Duodenal mucosa (tissue), 2 donors: Measurements from ENCODE around the gene UGP2.
"Not testable (repeated sequence)": the region's sequence is repeated elsewhere in the genome, so short reads cannot be mapped to it uniquely, and the experiment has no call there.

Experiments used
- H3K27ac ChIP-seq: one replicate; pipeline ENCODE4 v1.7.0; 2013; ENCODE audit warnings: low read depth, low read length
- H3K27me3 ChIP-seq, 2 donors: one replicate each; pipeline ENCODE4 v1.7.0; 2013; ENCODE audit warnings: low read length in 2 of 2, control low read depth in 1 of 2; ENCODE audit not compliant: insufficient read depth in 2 of 2, control insufficient read depth in 1 of 2
- H3K36me3 ChIP-seq, 2 donors: one replicate each; pipeline ENCODE4 v1.7.0; 2013; ENCODE audit warnings: low read length in 2 of 2, control low read depth in 1 of 2; ENCODE audit not compliant: insufficient read depth in 2 of 2, control insufficient read depth in 1 of 2
- H3K4me1 ChIP-seq, 2 donors: one replicate each; pipeline ENCODE4 v1.7.0; 2013; ENCODE audit warnings: low read length in 2 of 2, control low read depth in 1 of 2; ENCODE audit not compliant: insufficient read depth in 2 of 2, control insufficient read depth in 1 of 2
- H3K4me3 ChIP-seq, 2 donors: one replicate each; pipeline ENCODE4 v1.7.0; 2013; ENCODE audit warnings: low read length in 2 of 2, low read depth in 1 of 2
- H3K9ac ChIP-seq, 2 donors: one replicate each; pipeline ENCODE4 v1.7.0; 2013; ENCODE audit warnings: low read length in 2 of 2, low read depth in 1 of 2
- H3K9me3 ChIP-seq, 2 donors: one replicate each; pipeline ENCODE4 v1.7.0; 2013; ENCODE audit warnings: low read length in 2 of 2, control low read depth in 1 of 2; ENCODE audit not compliant: control insufficient read depth in 1 of 2

Gene UGP2

DNA sequence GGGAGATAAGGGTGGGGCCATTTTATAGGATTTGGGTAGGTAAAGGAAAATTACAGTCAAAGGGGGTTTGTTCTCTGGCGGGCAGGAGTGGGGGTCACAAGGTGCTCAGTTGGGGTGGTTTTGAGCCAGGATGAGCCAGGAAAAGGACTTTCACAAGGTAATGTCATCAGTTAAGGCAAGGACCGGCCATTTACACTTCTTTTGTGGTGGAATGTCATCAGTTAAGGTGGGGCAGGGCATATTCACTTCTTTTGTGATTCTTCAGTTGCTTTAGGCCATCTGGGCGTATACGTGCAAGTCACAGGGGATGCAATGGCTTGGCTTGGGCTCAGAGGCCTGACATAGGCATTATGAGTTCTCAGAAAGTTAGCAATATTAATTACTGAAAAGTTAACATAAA lies 5.9 kb downstream of the UGP2 start:
- not testable (repeated sequence) for H3K4me3 ChIP-seq, H3K27me3 ChIP-seq, H3K9me3 ChIP-seq, H3K36me3 ChIP-seq, H3K27ac ChIP-seq, H3K9ac ChIP-seq
- peaks cover 18 to 40% of the 10 kb centered on the region in 2 donors for H3K4me1 ChIP-seq

DNA sequence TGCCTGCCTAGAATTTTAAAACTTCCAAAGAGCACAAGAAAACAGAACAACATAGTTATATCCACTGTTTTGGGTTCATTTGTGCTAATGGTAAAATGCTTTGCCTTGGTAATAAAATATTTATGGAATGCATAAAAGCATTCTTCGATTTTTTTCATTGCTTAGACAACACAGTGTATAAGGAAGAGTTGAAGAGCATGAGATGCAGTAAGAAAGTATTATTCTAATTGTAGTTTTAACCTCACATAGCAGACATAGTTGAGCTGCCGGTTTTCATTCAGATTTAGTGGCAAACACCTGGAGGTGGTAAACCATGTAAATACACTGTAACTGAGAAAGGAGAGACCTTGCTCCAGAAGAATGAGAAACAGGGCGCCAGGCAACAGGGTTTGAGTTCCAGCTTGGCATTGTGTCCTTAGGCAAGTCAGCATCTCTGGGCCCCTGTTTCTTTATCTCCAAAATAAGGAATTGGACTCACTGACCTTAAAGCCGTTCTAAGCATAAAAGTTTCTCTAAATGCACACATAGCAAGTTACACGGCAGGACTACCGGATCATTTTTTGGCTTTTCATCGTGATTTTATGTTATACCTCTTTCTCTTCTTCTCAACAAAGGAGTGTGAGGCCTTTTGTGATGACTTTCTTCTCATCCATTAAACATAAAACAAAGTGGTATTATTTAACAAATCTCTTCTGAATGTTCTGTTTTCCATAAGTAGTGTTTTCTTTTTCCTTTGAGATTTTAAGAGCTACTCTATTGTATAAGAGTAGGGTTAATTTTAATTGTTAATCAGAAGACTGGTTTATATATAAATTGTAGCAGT lies 7.9 kb downstream of the UGP2 start:
- H3K36me3 ChIP-seq, result no peaks in the 10 kb centered on the region
- no peaks in the 10 kb centered on the region for H3K9me3 ChIP-seq
- H3K4me1 ChIP-seq, result peaks cover 3 to 43% of the 10 kb centered on the region in 2 donors
- no peak overlapping the region for H3K9ac ChIP-seq
- H3K4me3 ChIP-seq, result no peak overlapping the region
- H3K27me3 ChIP-seq, result no peaks in the 10 kb centered on the region
- no peak overlapping the region for H3K27ac ChIP-seq

DNA sequence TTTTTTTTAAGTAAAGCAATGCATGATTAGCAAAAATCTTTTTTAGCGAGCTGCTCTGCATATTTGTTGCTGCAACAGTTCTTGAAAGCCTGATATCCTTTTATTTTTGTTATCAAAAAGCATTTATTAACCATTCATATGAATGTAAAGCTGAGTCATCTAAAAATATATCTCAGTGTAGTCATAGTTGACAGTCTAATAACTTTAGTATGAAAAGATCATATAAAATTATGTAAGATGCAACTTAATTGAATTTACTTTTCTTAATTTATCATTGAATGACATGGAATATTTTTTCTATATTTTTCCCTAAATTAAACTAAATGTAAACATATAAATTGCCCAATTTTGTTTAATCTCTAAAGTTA lies 8.5 kb downstream of the UGP2 start:
- no peak overlapping the region for H3K4me3 ChIP-seq

DNA sequence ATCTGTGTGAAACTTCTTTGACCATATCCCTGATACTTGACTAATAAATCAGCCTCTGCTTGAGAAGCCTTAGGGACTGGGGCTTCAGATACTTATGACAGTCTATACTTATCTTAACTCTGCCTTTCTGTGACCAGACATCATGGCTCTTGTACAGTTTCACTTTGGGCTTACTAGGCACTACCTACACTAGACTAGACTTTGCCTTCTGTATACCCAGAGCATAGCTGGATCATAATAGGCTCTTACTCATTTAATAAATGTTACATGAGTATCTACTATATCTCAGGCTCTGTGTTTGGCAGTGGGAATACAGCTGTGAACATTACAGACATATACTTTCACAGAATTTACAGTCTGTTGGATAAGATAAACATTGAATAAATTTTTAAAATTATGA lies 9.0 kb downstream of the UGP2 start:
- no peaks in the 10 kb centered on the region for H3K9me3 ChIP-seq
- H3K9ac ChIP-seq, result no peak overlapping the region
- H3K4me1 ChIP-seq, result peaks cover 0 to 39% of the 10 kb centered on the region in 2 donors
- no peaks in the 10 kb centered on the region for H3K27me3 ChIP-seq
- H3K4me3 ChIP-seq, result no peak overlapping the region
- peaks cover 0 to 1% of the 10 kb centered on the region in 2 donors for H3K36me3 ChIP-seq
- H3K27ac ChIP-seq, result no peak overlapping the region

More for the DNA sequence above, 8.5 kb downstream of the UGP2 start:
- H3K36me3 ChIP-seq, result no peaks in the 10 kb centered on the region
- no peaks in the 10 kb centered on the region for H3K9me3 ChIP-seq
- H3K4me1 ChIP-seq, result peaks cover 0 to 39% of the 10 kb centered on the region in 2 donors
- H3K9ac ChIP-seq, result no peak overlapping the region
- no peaks in the 10 kb centered on the region for H3K27me3 ChIP-seq
- H3K27ac ChIP-seq, result no peak overlapping the region

DNA sequence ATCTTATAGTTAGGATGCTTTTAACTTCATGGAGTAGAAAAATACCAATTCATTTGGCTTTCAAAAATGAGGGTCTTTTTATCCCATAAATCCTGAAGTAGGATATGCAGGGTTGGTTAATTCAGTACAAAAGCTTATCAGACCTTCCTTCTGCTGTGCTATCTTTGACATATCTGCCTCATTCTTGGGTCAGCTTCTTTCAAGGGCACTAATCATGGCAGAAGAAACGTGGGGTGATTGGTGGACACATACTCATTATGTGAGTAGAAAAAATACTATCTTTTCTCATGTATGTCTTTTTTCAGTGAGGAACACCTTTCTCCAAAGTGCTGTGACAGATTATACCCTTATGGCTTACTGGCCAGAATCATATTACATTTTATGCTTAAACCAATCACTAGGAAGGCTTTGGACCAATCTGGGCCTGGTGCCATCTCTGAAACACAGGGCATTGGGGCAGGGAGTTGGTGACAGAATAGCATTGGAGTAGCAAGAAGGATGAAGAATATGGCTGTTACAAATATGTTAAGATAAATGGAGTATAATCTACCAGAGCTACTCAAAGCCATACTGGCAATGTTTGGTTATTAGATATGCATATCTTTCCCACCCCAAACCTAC lies 10.1 kb downstream of the UGP2 start:
- no peak overlapping the region for H3K4me3 ChIP-seq
- no peak overlapping the region for H3K27ac ChIP-seq
- no peak overlapping the region for H3K9ac ChIP-seq
- H3K4me1 ChIP-seq, result peaks cover 0 to 39% of the 10 kb centered on the region in 2 donors
- no peaks in the 10 kb centered on the region for H3K27me3 ChIP-seq
- no peaks in the 10 kb centered on the region for H3K9me3 ChIP-seq
- peaks cover 0 to 6% of the 10 kb centered on the region in 2 donors for H3K36me3 ChIP-seq

DNA sequence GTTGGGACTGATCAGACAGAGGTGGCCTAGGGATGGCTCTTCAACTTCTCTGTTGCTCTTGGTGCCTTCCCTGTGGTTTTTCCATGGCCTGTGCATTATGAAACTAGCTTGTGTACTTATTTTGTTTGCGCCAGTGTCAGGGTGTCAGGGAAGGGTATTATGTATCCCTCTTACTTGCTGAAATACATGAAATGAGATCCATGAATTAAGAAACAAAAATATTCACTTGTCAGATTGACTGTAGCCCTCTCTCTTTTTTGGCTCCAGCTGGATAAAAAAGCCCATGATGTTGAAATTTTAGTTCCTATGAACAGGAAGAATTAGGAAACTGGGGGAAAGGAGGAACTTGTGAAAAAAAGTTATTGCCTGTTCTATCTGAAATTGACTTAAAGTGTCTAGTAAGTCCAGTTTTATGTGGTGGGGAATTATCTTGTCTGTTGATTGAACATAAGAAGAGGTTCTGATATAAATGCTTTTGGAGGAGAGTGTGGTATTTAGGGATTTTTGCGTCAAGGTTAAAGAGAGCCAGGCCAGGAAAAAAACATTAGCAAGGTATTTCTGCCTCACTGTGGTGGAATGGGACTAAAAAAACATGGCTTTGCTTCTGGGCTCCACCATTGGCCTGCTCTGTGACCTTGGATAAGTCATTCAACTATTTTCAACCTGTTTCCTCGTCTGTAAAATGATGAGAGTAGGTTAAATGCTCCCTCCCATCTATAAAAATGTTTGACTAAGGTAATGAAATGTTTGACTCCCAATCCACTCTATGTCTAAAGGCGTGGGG lies 12.0 kb downstream of the UGP2 start:
- no peaks in the 10 kb centered on the region for H3K9me3 ChIP-seq
- no peak overlapping the region for H3K9ac ChIP-seq
- no peak overlapping the region for H3K27ac ChIP-seq
- peaks cover 7 to 16% of the 10 kb centered on the region in 2 donors for H3K36me3 ChIP-seq
- H3K4me1 ChIP-seq, result peaks cover 0 to 39% of the 10 kb centered on the region in 2 donors
- no peaks in the 10 kb centered on the region for H3K27me3 ChIP-seq
- no peak overlapping the region for H3K4me3 ChIP-seq

DNA sequence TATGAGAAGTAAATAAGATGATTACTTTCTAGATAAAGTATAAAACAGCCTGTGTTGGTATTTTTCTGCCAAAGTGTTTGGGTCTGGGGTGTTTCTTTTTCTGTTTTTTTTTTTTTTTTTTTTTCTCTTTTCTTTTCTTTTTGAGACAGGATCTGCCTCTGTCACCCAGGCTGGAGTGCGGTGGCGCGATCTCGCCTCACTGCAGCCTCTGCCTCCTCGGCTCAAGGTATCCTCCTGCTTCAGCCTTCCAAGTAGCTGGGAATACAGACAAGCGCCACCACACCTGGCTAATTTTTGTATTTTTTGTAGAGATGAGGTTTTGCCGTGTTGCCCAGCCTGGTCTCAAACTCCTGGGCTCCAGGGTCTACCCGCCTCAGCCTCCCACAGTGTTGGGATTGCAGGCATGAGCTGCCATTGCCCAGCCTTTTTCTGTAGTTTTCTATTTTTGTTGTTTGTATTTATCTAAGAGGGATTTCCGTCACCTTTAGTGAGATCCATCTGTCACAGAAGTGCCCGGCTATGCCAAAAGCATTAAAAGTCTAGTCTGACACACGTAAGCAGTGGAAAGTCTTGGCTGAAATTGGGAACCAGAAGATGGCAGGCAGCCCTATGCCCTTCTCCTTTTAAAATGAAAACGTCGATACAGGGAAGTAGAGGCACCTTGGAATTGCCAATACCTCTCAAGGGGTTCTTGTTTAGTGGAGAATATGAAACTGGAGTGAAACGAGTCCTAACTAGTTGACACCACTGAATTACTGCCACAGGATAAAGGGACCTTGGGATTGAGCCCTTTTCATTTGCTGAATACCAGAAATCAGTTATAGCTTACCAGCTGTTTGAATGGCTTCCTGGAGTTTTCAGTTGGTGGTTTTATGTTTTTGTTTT lies 14.0 kb downstream of the UGP2 start:
- H3K9ac ChIP-seq, result no peak overlapping the region
- no peak overlapping the region for H3K4me3 ChIP-seq
- peaks cover 7 to 16% of the 10 kb centered on the region in 2 donors for H3K36me3 ChIP-seq
- H3K9me3 ChIP-seq, result no peaks in the 10 kb centered on the region
- H3K27ac ChIP-seq, result no peak overlapping the region
- peaks cover 0 to 24% of the 10 kb centered on the region in 2 donors for H3K4me1 ChIP-seq
- no peaks in the 10 kb centered on the region for H3K27me3 ChIP-seq

DNA sequence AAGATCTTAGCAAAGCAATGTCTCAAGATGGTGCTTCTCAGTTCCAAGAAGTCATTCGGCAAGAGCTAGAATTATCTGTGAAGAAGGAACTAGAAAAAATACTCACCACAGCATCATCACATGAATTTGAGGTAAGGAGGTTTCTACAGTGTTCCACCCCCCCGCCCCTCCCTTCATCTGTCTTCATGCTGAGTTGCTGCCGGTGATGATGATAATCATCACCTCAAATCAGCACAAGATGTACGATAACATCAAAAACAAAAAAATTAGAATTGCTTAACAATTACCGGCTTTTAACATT lies 14.6 kb downstream of the UGP2 start:
- H3K4me3 ChIP-seq, result no peak overlapping the region
- H3K9ac ChIP-seq, result no peak overlapping the region
- no peak overlapping the region for H3K27ac ChIP-seq
- no peaks in the 10 kb centered on the region for H3K27me3 ChIP-seq
- no peaks in the 10 kb centered on the region for H3K9me3 ChIP-seq
- peaks cover 7 to 16% of the 10 kb centered on the region in 2 donors for H3K36me3 ChIP-seq
- peaks cover 0 to 23% of the 10 kb centered on the region in 2 donors for H3K4me1 ChIP-seq

DNA sequence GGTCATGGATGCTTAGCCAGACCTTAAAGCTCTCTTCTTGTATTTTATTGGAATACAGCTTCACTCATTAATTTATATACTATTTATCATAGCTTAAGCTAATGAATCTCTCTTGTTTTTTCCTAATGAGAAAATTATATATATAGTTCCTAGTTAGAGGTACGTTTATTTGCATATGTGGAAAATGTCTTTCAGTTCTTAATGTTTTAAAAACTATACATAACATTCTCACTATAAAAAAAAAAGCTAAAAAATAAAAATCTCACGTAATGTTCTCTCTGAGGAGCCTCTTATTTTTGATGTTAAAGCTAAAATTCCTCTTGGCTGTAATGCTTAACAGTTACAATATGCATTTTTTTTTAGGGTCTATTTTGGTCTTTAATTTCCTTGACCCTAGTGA lies 16.6 kb downstream of the UGP2 start:
- Histone ChIP-seq H3K4me1 (peaks cover 0 to 22% of the 10 kb centered on the region in 2 donors), H3K27ac (no peak overlapping the region), H3K27me3 (no peaks in the 10 kb centered on the region), H3K36me3 (peaks cover 7 to 18% of the 10 kb centered on the region in 2 donors), H3K4me3 (no peak overlapping the region), H3K9me3 (no peaks in the 10 kb centered on the region), H3K9ac (no peak overlapping the region)
